HepG2 (cell line): ENCODE data around the gene EIF5A. TPM values are rescaled to one million over a fixed set of nuclear protein-coding genes. Genes with fewer than 3 reads are reported as not detected.

Experiments used
- ARHGAP35 ChIP-seq: sonication (generic); formaldehyde crosslinking; IDR thresholded peaks from 2 replicates; pipeline ENCODE4 v1.9.0; 2022; ENCODE audit warnings: mild to moderate bottlenecking, inconsistent platforms, moderate library complexity, missing genetic modification reagents, borderline replicate concordance
- ARID2 ChIP-seq: sonication (generic); formaldehyde crosslinking; IDR thresholded peaks from 2 replicates; pipeline ENCODE4 v1.8.1; 2022; ENCODE audit warnings: mild to moderate bottlenecking, missing genetic modification reagents, borderline replicate concordance
- FOXA3 ChIP-seq: IDR thresholded peaks from 2 replicates; pipeline ENCODE4 v1.6.1; 2016; ENCODE audit warnings: missing genetic modification reagents, missing compliant biosample characterization
- HOXD1 ChIP-seq: sonication (generic); formaldehyde crosslinking; IDR thresholded peaks from 2 replicates; pipeline ENCODE4 v1.5.0; 2020; ENCODE audit warnings: missing genetic modification reagents
- IRF1 ChIP-seq: sonication (generic); formaldehyde crosslinking; IDR thresholded peaks from 2 replicates; pipeline ENCODE4 v1.4.0; 2020; ENCODE audit warnings: low read depth, mild to moderate bottlenecking, missing genetic modification reagents
- KDM1A ChIP-seq: IDR thresholded peaks from 2 replicates; pipeline ENCODE4 v1.6.1; 2016; ENCODE audit warnings: missing compliant biosample characterization
- MAX ChIP-seq: IDR thresholded peaks from 2 replicates; pipeline ENCODE4 v1.6.1; 2012; ENCODE audit warnings: inconsistent platforms
- MBNL3 ChIP-seq: fragments of 250-450 bp; sonication (Bioruptor Pico); conservative IDR thresholded peaks from 2 replicates; pipeline ENCODE4 v1.8.0; 2022; ENCODE audit warnings: mild to moderate bottlenecking, inconsistent platforms
- MED1 ChIP-seq: sonication (generic); formaldehyde crosslinking; IDR thresholded peaks from 2 replicates; pipeline ENCODE4 v1.4.0; 2020; ENCODE audit warnings: missing genetic modification reagents
- SKI ChIP-seq: fragments of 450-650 bp; IDR thresholded peaks from one replicate; pipeline ENCODE4 v1.6.1; 2018; ENCODE audit warnings: mild to moderate bottlenecking; ENCODE audit not compliant: partially characterized antibody
- SMC3 ChIP-seq: IDR thresholded peaks from 2 replicates; pipeline ENCODE4 v1.6.1; 2011; ENCODE audit warnings: low read length, improper control_type of control experiment
- TARDBP ChIP-seq: sonication (generic); formaldehyde crosslinking; IDR thresholded peaks from 2 replicates; pipeline ENCODE4 v1.8.0; 2022; ENCODE audit warnings: mild to moderate bottlenecking, missing genetic modification reagents
- TBP ChIP-seq: sonication (generic); formaldehyde crosslinking; IDR thresholded peaks from 2 replicates; pipeline ENCODE4 v1.5.0; 2020; ENCODE audit warnings: missing genetic modification reagents
- TOPORS ChIP-seq: sonication (generic); formaldehyde crosslinking; IDR thresholded peaks from 2 replicates; pipeline ENCODE4 v1.8.0; 2023; ENCODE audit warnings: mild to moderate bottlenecking, missing genetic modification reagents
- TRAFD1 ChIP-seq: sonication (generic); formaldehyde crosslinking; IDR thresholded peaks from 2 replicates; pipeline ENCODE4 v1.5.1; 2020; ENCODE audit warnings: missing genetic modification reagents, mild to moderate bottlenecking, borderline replicate concordance
- ZKSCAN1 ChIP-seq: fragments of 150-350 bp; IDR thresholded peaks from 2 replicates; pipeline ENCODE4 v1.6.1; 2014; ENCODE audit warnings: low read length
- ZKSCAN8 ChIP-seq: IDR thresholded peaks from 2 replicates; pipeline ENCODE4 v1.6.1; 2016; ENCODE audit warnings: borderline replicate concordance, missing genetic modification reagents, missing compliant biosample characterization
- ZNF253 ChIP-seq: sonication (generic); formaldehyde crosslinking; IDR thresholded peaks from 2 replicates; pipeline ENCODE4 v1.8.0; 2022; ENCODE audit warnings: mild to moderate bottlenecking, missing genetic modification reagents, borderline replicate concordance
- ZNF737 ChIP-seq: sonication (generic); formaldehyde crosslinking; IDR thresholded peaks from 2 replicates; pipeline ENCODE4 v1.5.0; 2020; ENCODE audit warnings: missing genetic modification reagents, mild to moderate bottlenecking, borderline replicate concordance
- ZNF878 ChIP-seq: sonication (generic); formaldehyde crosslinking; IDR thresholded peaks from 2 replicates; pipeline ENCODE4 v1.8.1; 2023; ENCODE audit warnings: mild to moderate bottlenecking, missing genetic modification reagents, moderate library complexity
- polyA plus RNA-seq, 8 experiments: library from polyadenylated mRNA; depleted of rRNA in 3 of 8; stranded (reverse) in 7 of 8; unstranded in 1 of 8; fragments of >200 nt; fragmentation: Illumina TruSeq in 4 of 8; extraction: Trizol in 4 of 8; gene quantifications; 2 replicates each; pipeline versions ENCODE4 v1.2.1 to v1.2.3, GENCODE V29; 2011 to 2016; ENCODE audit warnings: low read depth in 4 of 8, missing spikeins in 1 of 8, mixed read lengths in 1 of 8; ENCODE audit not compliant: insufficient read depth in 1 of 8
- total RNA-seq, 5 experiments: library from RNA; depleted of rRNA; stranded (reverse); fragments of >200 nt; fragmentation: Illumina TruSeq; extraction: Trizol; gene quantifications; 2 replicates each; pipeline ENCODE4 v1.2.3, GENCODE V29; 2016; ENCODE audit warnings: low read depth in 1 of 5
- TF ChIP-seq, protein P1 (sequence below): IDR thresholded peaks from 2 replicates; pipeline ENCODE4 v1.6.1; 2016; ENCODE audit warnings: missing genetic modification reagents, missing compliant biosample characterization
- TF ChIP-seq, protein P2 (sequence below): sonication (generic); formaldehyde crosslinking; IDR thresholded peaks from 2 replicates; pipeline ENCODE4 v1.4.0; 2020; ENCODE audit warnings: missing genetic modification reagents, borderline replicate concordance
- TF ChIP-seq, protein P3 (sequence below): sonication (generic); formaldehyde crosslinking; IDR thresholded peaks from 2 replicates; pipeline ENCODE4 v1.8.1; 2023; ENCODE audit warnings: mild to moderate bottlenecking, missing genetic modification reagents, borderline replicate concordance

EIF5A gene
- total and polyA plus RNA-seq, 2 of the 13 experiments (the other 11 are each of a cell fraction or from before 2014, with no cell fraction given): 319 to 337 TPM

DNA sequence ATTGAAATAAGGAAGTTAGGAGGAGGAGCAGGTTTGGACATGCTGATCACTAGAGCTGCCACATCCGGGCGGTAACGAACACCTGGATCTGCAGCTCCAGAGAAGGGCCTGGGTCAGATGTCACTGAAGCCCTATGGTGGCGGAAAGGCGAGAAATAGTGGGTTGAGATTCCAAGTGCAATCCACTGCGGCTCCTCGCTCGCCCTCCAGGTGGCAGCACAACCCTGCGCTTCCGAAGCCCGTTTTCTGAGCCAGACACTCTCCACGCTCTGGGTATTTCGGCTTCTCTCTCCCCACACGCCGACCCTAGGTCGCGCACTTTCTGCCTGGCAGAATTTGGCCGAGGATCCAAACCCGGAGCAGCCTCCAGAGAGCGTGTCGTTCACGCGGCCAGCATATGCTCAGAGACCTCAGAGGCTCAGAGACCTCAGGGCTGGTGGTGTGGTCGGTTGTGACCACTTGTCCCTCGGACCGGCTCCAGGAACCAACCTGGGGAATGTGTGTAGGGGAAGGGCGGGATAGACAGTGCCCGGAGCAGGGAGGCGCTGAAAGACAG lies 26.8 kb upstream of the EIF5A start (continued):
- no peak for TF ChIP-seq ZKSCAN8 (CRISPR knock-in tag)
- TF ChIP-seq SKI: peak; percentile 71
- TF ChIP-seq TOPORS: no peak
- no peak for TF ChIP-seq KDM1A (CRISPR knock-in tag)
- TF ChIP-seq, protein P1, sequence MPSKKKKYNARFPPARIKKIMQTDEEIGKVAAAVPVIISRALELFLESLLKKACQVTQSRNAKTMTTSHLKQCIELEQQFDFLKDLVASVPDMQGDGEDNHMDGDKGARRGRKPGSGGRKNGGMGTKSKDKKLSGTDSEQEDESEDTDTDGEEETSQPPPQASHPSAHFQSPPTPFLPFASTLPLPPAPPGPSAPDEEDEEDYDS (CRISPR knock-in tag): no peak
- peak; percentile 90 for TF ChIP-seq SMC3
- peak; percentile 37; the same call in 1 of the 2 replicates for TF ChIP-seq FOXA3 (CRISPR knock-in tag)
- TF ChIP-seq MED1 (CRISPR knock-in tag): peak; percentile 71
- TF ChIP-seq, protein P2, sequence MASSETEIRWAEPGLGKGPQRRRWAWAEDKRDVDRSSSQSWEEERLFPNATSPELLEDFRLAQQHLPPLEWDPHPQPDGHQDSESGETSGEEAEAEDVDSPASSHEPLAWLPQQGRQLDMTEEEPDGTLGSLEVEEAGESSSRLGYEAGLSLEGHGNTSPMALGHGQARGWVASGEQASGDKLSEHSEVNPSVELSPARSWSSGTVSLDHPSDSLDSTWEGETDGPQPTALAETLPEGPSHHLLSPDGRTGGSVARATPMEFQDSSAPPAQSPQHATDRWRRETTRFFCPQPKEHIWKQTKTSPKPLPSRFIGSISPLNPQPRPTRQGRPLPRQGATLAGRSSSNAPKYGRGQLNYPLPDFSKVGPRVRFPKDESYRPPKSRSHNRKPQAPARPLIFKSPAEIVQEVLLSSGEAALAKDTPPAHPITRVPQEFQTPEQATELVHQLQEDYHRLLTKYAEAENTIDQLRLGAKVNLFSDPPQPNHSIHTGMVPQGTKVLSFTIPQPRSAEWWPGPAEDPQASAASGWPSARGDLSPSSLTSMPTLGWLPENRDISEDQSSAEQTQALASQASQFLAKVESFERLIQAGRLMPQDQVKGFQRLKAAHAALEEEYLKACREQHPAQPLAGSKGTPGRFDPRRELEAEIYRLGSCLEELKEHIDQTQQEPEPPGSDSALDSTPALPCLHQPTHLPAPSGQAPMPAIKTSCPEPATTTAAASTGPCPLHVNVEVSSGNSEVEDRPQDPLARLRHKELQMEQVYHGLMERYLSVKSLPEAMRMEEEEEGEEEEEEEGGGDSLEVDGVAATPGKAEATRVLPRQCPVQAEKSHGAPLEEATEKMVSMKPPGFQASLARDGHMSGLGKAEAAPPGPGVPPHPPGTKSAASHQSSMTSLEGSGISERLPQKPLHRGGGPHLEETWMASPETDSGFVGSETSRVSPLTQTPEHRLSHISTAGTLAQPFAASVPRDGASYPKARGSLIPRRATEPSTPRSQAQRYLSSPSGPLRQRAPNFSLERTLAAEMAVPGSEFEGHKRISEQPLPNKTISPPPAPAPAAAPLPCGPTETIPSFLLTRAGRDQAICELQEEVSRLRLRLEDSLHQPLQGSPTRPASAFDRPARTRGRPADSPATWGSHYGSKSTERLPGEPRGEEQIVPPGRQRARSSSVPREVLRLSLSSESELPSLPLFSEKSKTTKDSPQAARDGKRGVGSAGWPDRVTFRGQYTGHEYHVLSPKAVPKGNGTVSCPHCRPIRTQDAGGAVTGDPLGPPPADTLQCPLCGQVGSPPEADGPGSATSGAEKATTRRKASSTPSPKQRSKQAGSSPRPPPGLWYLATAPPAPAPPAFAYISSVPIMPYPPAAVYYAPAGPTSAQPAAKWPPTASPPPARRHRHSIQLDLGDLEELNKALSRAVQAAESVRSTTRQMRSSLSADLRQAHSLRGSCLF (CRISPR knock-in tag): no peak
- TF ChIP-seq ZKSCAN1: no peak
- TF ChIP-seq TARDBP (CRISPR knock-in tag): 0 out of 2 replicates have a peak, but pooled peaks have one; percentile 59
- peak; percentile 79 for TF ChIP-seq MAX
- TF ChIP-seq ARHGAP35 (CRISPR knock-in tag): no peak
- TF ChIP-seq ZNF253: peak; percentile 84; the same call in 1 of the 2 replicates
- TF ChIP-seq, protein P3, sequence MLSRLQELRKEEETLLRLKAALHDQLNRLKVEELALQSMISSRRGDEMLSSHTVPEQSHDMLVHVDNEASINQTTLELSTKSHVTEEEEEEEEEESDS: 0 out of 2 replicates have a peak, but pooled peaks have one; percentile 49
- no peak for TF ChIP-seq IRF1 (CRISPR knock-in tag)
- no peak for TF ChIP-seq ZNF878 (CRISPR knock-in tag)
- TF ChIP-seq MBNL3 (CRISPR knock-in tag): no peak
- TF ChIP-seq HOXD1 (CRISPR knock-in tag): no peak
- TF ChIP-seq TRAFD1 (CRISPR knock-in tag): no peak
- no peak for TF ChIP-seq ZNF737 (CRISPR knock-in tag)
- no peak for TF ChIP-seq ARID2 (CRISPR knock-in tag)
- no peak for TF ChIP-seq TBP
